Measurements from ENCODE around the gene LTBR.
A peak's percentile ranks its signal among the peaks of the same experiment; 100 is the strongest.

Gene LTBR

GRCh38 chr12:6368906-6369525, 14.9 kb upstream of the LTBR start:
- DNase-seq (ENCODE audit: low read depth) = no peak

- peak; percentile 10 for DNase-seq (ENCODE audit: low read depth)
Observed at GRCh38 chr12:6369916-6370575, 13.9 kb upstream of the LTBR start.

- DNase-seq (ENCODE audit: low read depth) = no peak
Observed at GRCh38 chr12:6370576-6370935, 13.4 kb upstream of the LTBR start.

- peak; percentile 32 for DNase-seq (ENCODE audit: low read depth)
Observed at GRCh38 chr12:6370994-6371754, 12.8 kb upstream of the LTBR start.

DNA sequence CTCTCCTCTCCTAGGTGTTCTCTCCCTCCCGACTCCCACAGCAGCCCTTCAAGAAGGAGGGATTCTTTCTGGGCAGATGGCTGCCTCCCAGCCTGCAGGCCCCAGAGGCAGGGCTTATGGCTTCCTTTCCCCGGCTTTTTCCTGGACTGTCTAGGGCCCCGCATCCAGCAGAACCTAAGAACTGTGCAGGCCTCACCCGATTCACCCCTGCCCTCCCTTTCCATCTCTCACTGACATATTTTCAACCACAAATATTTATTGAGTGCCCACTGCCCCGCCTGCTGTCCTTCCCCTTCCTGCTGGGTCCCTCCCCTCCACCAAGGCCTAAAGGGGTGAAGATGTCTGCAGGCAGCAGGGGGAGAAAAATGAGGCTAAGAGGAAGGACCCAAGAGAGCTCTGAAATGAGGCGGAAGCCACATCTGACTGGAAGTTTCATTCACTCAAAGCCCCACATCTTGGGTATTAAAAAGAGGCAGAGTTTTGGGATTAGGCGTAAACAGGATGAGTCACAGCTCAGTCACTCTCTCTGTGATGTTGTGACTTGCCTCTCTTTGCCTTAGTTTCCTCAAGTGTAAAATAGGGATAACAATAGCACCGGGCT, 11.5 kb upstream of the LTBR start:
- peak; percentile 79 for DNase-seq (ENCODE audit: low read depth)

DNA sequence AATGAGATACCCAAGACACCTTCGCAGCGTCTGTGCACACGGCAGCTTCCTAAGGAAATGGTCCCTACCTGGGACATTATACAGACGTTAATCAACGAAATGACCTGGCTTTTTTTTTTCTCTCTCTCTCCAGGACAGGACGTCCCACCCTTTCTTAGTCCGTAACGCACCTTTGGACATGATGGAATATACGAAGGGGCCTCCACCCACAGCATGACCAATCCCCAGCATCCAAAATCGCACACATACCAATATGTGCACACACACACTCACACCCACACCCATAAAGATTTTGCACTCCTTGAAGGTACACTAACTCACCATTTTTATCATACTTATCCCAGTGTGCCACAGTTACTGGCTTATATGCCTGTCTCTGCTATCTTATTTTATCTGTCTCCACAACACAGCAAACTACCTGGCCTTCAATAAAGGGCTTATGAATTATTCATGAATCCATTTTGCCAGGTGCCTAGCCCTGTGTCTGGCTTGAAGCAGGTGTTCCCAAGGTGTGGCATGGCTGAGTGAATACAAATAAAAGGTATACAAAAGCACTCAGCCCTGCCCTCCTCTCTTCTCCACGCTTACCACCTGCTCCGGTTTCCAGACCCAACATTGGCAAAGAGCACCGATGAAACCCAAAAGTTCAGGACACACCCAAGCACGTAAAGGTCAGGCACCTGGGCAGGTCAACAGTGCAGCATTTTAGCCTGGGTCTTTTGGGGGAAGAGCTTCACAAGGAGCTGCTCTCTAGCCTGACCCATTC, 10.8 kb upstream of the LTBR start:
- no peak for DNase-seq (ENCODE audit: low read depth)

DNA sequence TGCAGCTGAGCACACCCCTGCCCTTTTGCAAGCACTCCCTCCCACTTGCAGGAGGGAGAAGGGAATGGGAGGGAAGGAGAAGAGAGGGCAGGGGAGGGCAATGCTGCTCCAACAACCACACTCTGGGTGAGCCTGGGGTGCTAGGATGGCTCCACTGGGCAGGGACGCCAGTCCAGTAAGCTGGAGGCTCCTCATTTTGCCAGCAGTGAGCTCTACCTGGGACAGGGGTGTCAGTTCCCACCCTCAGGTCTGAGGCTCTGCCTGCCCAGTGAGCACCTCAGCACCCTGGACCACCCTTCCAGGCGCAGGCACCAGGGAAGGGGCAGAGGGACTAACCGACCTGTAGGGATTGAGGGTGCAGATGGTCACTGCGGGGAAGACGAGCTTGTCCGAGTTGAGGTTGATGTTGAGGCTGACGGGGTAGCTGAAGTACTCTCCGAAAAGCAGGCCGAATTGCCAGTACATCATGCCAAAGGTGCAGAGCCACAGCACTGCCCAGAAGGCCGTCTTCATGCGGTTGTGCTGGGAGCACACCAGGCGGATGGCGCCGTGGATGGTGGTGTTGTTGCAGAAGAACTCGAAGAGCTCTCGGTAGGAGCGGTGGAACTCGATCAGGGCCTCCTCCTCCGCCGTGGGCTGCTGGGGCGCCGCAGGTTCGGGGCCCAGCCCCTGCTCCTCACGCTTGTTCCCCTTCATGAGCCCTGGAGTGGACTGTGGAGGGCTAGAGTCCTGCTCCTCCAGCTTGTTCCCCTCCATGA, 9.8 kb upstream of the LTBR start:
- no peak for DNase-seq (ENCODE audit: low read depth)

DNA sequence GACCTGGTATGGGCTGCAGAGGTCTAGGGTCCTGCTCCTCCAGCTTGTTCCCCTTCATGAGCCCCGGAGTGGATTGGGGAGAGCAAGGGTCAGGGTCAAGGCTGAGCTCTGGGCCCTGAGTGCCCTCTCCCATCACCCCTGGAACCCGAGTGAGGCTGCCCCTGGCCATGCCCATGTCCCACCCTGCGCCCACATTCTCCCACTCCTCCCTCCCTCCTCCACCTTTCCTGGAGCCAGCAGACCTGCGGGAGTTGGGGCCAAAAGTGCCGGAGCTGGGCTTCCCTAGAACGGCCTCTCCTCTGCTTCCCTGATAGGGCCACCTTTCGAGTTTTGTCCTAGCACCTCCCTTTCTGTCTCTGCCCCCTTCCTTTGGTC, 9.2 kb upstream of the LTBR start:
- DNase-seq (ENCODE audit: low read depth) = no peak

DNA sequence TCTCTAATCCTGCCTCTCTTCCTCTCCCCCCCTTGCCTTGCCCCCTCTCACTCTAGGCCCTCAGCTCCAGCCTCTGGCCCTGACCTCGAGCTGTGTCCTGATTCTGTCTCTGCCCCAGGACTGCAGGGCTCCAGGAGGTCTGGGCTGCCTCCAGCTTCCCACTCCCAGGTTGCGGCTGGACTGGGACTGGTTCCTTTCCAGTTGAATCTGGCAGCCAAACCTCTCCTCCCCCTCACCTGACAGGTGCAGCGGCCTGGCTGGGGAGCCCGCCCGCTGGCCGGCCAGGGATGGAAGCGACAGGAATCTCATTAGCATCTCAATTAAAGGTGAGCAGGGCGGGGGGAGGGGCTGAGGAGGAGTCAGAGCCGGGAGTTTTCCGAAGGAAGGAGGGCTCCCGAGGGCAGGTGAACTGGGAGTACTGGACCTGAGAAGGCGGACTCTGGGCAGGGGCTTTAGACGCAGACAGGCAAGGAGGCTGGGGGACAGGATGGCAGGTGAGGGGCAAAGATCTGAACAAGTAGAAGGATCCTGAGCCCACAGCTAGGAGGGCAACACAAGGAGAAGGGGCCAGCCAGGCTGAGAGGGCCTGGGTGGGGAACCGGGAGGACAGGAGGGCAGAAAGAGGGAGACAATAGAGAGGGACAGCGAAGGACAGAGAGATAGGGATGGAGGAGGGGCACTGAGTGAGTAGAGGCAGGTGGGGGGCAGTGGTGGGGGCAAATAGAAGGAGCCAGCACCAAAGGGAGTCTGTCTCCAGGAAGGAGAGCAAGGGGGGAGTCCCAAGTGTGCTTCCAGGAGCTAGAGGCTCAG, 8.5 kb upstream of the LTBR start, which contains the start of gene SCNN1A:
TSS of gene SCNN1A (minus strand) at position 295 of the 810 bp plus-strand sequence. CDS start 780 bp downstream, outside the sequence.
- no peak for DNase-seq (ENCODE audit: low read depth)

DNA sequence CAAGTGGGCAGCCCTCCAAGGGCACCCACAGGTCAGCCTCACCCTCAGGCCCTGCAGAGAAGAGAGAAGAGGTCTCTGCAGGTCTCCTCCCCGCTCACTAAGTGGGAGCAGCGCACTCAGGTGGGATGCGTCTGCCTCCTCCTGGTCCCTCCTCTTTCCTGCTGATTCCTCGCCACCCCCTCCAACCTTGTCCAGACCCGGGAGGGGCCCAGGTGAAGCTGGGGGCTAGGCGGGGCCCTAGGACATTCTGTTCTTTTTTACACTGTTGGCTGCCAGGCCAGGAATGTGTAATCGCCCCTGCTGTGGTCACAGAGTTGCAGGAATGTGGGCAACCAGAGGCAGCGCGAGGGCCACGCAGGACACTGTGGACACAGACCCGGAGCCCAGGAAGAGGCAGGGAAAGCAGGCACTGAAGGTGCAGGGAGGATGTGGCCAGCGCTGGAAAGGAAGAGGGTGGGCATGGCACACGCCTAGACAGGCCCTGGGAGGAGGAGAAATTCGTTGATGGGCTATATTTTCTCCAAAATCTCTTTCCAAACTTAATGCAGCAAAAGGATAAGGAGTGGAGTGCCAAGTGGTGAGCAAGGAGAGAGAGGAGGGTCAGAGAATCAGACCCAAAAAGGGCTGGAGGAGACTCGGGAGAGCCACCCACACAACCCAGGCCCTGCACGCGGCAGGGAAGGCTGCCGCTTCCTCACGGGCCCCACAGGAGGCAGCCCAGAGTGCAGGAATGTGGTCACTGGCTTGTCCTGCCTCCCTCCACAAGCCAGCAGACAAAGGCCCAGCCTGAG, 7.7 kb upstream of the LTBR start:
- DNase-seq (ENCODE audit: low read depth) = peak; percentile 42

DNA sequence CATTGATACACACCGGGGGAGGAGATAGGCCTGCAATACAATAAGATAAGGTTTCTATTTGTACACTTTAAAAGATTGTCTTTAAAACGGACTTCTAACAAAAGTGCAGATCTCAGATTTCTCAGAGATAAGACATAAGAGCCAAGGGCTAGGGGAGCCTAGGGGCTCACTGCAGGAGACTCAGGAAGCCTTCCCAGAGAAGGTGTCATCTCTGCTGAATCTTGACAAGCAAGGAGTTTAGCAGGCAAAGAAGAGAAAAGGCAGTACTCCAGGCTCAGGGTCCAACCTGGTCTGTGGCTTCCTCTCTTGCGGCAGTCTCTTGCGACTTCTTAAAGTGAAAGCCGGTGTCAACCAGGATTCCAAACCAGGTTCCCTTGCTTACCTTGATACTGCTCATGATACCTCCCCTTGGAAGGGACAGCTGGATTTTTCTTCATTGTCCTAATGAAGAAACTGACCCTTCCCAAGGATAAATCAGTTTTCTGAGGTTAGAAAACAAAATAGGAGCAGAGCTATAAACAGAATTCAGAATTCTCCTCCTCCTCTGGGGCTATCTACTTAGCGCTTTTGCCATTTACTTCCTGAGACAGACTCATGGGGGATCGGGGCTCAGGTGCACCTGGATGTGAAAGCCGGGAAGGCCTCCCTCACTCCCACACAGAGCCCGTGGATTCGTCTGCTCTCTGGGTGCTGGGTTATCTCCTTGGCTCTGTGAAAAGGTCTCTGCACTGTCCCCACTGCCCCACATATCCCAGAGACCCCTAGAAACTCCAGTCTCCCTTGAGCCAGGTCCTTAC, 6.9 kb upstream of the LTBR start:
- no peak for DNase-seq (ENCODE audit: low read depth)

- DNase-seq (ENCODE audit: low read depth) = no peak
Observed at GRCh38 chr12:6377667-6377994, 6.3 kb upstream of the LTBR start.

GRCh38 chr12:6378709-6379472, 5.1 kb upstream of the LTBR start:
- no peak for DNase-seq (ENCODE audit: low read depth)

- peak; percentile 30 for DNase-seq (ENCODE audit: low read depth)
Observed at GRCh38 chr12:6380141-6381121, 3.5 kb upstream of the LTBR start.

DNA sequence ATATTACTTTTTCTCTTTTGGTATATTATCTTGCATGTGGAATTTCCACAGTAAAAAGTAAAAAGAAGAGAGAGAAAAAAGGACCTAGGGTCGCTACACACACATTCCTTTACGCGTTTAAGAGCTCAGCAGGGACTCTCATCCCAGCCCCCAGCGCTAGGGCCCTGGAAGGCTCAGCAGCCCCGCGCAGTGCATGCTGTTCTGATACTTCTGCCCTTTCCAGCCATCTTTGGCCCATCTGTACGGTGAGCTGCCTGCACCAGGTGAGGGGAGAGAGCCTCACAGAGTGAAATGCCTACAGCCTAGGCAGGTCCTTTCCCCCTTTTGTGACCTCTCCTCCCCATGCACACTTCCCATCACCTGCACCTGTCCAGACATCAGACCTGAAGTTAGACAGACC, 1.6 kb upstream of the LTBR start:
- DNase-seq (ENCODE audit: low read depth) = no peak

GRCh38 chr12:6382982-6383381, 980 bp upstream of the LTBR start:
- no peak for DNase-seq (ENCODE audit: low read depth)

All from GM04504 (cell line).